T-helper 9 cell (primary cell): ENCODE results near the gene SNRPD3.
"Not testable (repeated sequence)": the region's sequence is repeated elsewhere in the genome, so short reads cannot be mapped to it uniquely, and the experiment has no call there.

Experiments used
- DNase-seq: peaks from one replicate; pipeline ENCODE4 v3.0.0-alpha.2; 2020

Gene SNRPD3

GRCh38 chr22:24535348-24535747 lies 20.5 kb upstream of the SNRPD3 start:
- no peak for DNase-seq

GRCh38 chr22:24536089-24536488 lies 19.7 kb upstream of the SNRPD3 start:
- DNase-seq = no peak

- no peak for DNase-seq
Observed at GRCh38 chr22:24540470-24540869, 15.3 kb upstream of the SNRPD3 start.

- DNase-seq = no peak
Observed at GRCh38 chr22:24541681-24542515, 13.9 kb upstream of the SNRPD3 start.

- DNase-seq = no peak
Observed at GRCh38 chr22:24542641-24543040, 13.2 kb upstream of the SNRPD3 start.

GRCh38 chr22:24543185-24543601 lies 12.6 kb upstream of the SNRPD3 start:
- DNase-seq = no peak

- no peak for DNase-seq
Observed at GRCh38 chr22:24543679-24544243, 12.0 kb upstream of the SNRPD3 start.

GRCh38 chr22:24548812-24549211 lies 7.0 kb upstream of the SNRPD3 start:
- no peak for DNase-seq

- DNase-seq = no peak
Observed at GRCh38 chr22:24550028-24550901, 5.5 kb upstream of the SNRPD3 start.

GRCh38 chr22:24550902-24551435 lies 4.8 kb upstream of the SNRPD3 start:
- DNase-seq = no peak

GRCh38 chr22:24552503-24553286 lies 3.1 kb upstream of the SNRPD3 start:
- not testable (repeated sequence) for DNase-seq

- DNase-seq = no peak
Observed at GRCh38 chr22:24553597-24554312, 2.0 kb upstream of the SNRPD3 start.

GRCh38 chr22:24554313-24555164 lies 1.3 kb upstream of the SNRPD3 start, which contains the start of gene GUCD1:
GUCD1 (minus strand) TSS chr22:24555138; CDS start chr22:24554991, 147 bp downstream.
- peak; percentile 8 for DNase-seq

- DNase-seq = no peak
Observed at GRCh38 chr22:24559471-24559870, 3.7 kb downstream of the SNRPD3 start.

GRCh38 chr22:24563246-24563645 lies 7.4 kb downstream of the SNRPD3 start:
- DNase-seq = no peak

GRCh38 chr22:24564376-24565058 lies 8.7 kb downstream of the SNRPD3 start:
- no peak for DNase-seq

- DNase-seq = no peak
Observed at GRCh38 chr22:24565077-24565476, 9.3 kb downstream of the SNRPD3 start.

GRCh38 chr22:24566899-24567511 lies 11.2 kb downstream of the SNRPD3 start:
- DNase-seq = no peak

- DNase-seq = no peak
Observed at GRCh38 chr22:24567668-24568067, 11.9 kb downstream of the SNRPD3 start.
